ENCODE data around the gene ADH1A.

DNA sequence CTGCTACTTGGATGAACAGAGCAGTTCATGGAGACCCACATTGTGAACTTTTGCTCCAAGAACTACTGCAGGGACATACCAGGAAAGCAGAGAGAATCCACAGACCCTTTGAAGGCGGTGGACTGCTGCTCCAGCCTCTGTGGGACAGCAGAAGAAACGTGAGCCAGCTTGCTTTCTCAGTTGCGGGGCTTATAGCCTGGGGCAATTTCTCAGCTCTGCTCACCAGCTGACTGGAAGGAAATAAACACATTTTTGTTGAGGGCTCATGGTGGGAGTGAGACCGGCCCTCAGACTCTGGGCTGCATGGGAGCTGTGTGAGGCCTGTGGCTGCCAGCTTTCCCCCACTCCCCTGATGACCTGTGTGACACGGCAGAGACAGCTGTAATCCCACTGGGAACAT, 2.6 kb upstream of the ADH1A start:
- TF ChIP-seq, protein P1, sequence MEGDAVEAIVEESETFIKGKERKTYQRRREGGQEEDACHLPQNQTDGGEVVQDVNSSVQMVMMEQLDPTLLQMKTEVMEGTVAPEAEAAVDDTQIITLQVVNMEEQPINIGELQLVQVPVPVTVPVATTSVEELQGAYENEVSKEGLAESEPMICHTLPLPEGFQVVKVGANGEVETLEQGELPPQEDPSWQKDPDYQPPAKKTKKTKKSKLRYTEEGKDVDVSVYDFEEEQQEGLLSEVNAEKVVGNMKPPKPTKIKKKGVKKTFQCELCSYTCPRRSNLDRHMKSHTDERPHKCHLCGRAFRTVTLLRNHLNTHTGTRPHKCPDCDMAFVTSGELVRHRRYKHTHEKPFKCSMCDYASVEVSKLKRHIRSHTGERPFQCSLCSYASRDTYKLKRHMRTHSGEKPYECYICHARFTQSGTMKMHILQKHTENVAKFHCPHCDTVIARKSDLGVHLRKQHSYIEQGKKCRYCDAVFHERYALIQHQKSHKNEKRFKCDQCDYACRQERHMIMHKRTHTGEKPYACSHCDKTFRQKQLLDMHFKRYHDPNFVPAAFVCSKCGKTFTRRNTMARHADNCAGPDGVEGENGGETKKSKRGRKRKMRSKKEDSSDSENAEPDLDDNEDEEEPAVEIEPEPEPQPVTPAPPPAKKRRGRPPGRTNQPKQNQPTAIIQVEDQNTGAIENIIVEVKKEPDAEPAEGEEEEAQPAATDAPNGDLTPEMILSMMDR (IDR thresholded peaks at IDR 0.05): no peak
- TF ChIP-seq EP300 (IDR thresholded peaks at IDR 0.05) (no peak), POLR2AphosphoS5 (IDR thresholded peaks at IDR 0.05) (no peak), POLR2A (IDR thresholded peaks at IDR 0.05) (no peak)

Data from sigmoid colon (tissue), 4 donors.